GM21737 (cell line): ENCODE measurements around the gene TRAK1.
A peak's percentile ranks its signal among the peaks of the same experiment; 100 is the strongest.

ENCODE experiments used
- ATAC-seq: cut with Tn5 transposase; IDR thresholded peaks from one replicate; pipeline ENCODE4 v1.9.1; 2021; ENCODE audit warnings: mild to moderate bottlenecking, moderate library complexity; ENCODE audit not compliant: unreplicated experiment

TRAK1 gene

GRCh38 chr3:42149975-42150374 is 58.8 kb downstream of the TRAK1 start:
- no peak for ATAC-seq

GRCh38 chr3:42151596-42152168 is 60.5 kb downstream of the TRAK1 start:
- no peak for ATAC-seq

- ATAC-seq, result no peak
These were observed 61.0 kb downstream of the TRAK1 start for GRCh38 chr3:42152193-42152592.

GRCh38 chr3:42153039-42153438 is 61.9 kb downstream of the TRAK1 start:
- no peak for ATAC-seq

- ATAC-seq, result no peak
These were observed 66.7 kb downstream of the TRAK1 start for GRCh38 chr3:42157540-42158538.

GRCh38 chr3:42159147-42159546 is 68.0 kb downstream of the TRAK1 start:
- ATAC-seq, result no peak

- peak; percentile 83 for ATAC-seq
These were observed 68.7 kb downstream of the TRAK1 start for GRCh38 chr3:42159706-42160472.

GRCh38 chr3:42161050-42161935 is 70.1 kb downstream of the TRAK1 start:
- no peak for ATAC-seq

- ATAC-seq, result no peak
These were observed 71.3 kb downstream of the TRAK1 start for GRCh38 chr3:42162462-42162861.

- ATAC-seq, result no peak
These were observed 72.6 kb downstream of the TRAK1 start for GRCh38 chr3:42163622-42164244.

GRCh38 chr3:42164656-42165055 is 73.5 kb downstream of the TRAK1 start:
- ATAC-seq, result no peak

GRCh38 chr3:42165211-42165610 is 74.1 kb downstream of the TRAK1 start:
- ATAC-seq, result no peak

GRCh38 chr3:42166214-42166613 is 75.1 kb downstream of the TRAK1 start:
- ATAC-seq, result no peak

- ATAC-seq, result no peak
These were observed 75.6 kb downstream of the TRAK1 start for GRCh38 chr3:42166662-42167300.

GRCh38 chr3:42169579-42170120 is 78.5 kb downstream of the TRAK1 start:
- no peak for ATAC-seq

- ATAC-seq, result no peak
These were observed 81.0 kb downstream of the TRAK1 start for GRCh38 chr3:42172047-42172654.

- no peak for ATAC-seq
These were observed 82.2 kb downstream of the TRAK1 start for GRCh38 chr3:42173307-42173706.

- no peak for ATAC-seq
These were observed 83.7 kb downstream of the TRAK1 start for GRCh38 chr3:42174679-42175385.
